Common myeloid progenitor, CD34-positive (primary cell): ENCODE measurements around the gene IGF1R.

Source experiments
- CTCF ChIA-PET: fragments of 350-600 bp; sonication (Branson Sonifier 250); formaldehyde crosslinking; loops from one replicate; lab custom pipeline; 2021; ENCODE audit warnings: antibody characterized with exemption; lab: Charles Lee
- POLR2A ChIA-PET: fragments of 350-600 bp; sonication (Branson Sonifier 250); formaldehyde crosslinking; loops from one replicate; lab custom pipeline; 2021; ENCODE audit warnings: antibody characterized with exemption; lab: Charles Lee
- DNase-seq, 3 donors: peaks; one replicate each; pipeline versions ENCODE4 v3.0.0 to v3.0.0-alpha.2; 2013
- H3K27ac ChIP-seq, 2 experiments: 1 replicate in 1 of 2; 2 replicates in 1 of 2; pipeline ENCODE4 v1.7.0; 2013; ENCODE audit warnings: inconsistent platforms in 2 of 2, low read length in 2 of 2, mild to moderate bottlenecking in 2 of 2, low read depth in 1 of 2, moderate library complexity in 1 of 2; ENCODE audit not compliant: severe bottlenecking in 2 of 2, insufficient read depth in 1 of 2, poor library complexity in 1 of 2
- H3K27me3 ChIP-seq, 5 experiments: replicated peaks in 2 of 5; 1 replicate in 3 of 5; 2 replicates in 2 of 5; pipeline versions ENCODE4 v1.6.1 to v1.7.0; 2013; ENCODE audit warnings: low read length in 4 of 5, mild to moderate bottlenecking in 2 of 5, moderate library complexity in 2 of 5, inconsistent platforms in 1 of 5; ENCODE audit not compliant: insufficient read depth in 5 of 5, control insufficient read depth in 4 of 5
- H3K36me3 ChIP-seq, 4 experiments: 1 replicate in 2 of 4; 2 replicates in 2 of 4; pipeline versions ENCODE4 v1.6.1 to v1.7.0; 2013; ENCODE audit warnings: low read length in 3 of 4, control low read depth in 1 of 4, mild to moderate bottlenecking in 1 of 4; ENCODE audit not compliant: control insufficient read depth in 4 of 4, insufficient read depth in 4 of 4
- H3K4me1 ChIP-seq, 4 experiments: 1 replicate in 3 of 4; 2 replicates in 1 of 4; pipeline versions ENCODE4 v1.6.1 to v1.7.1; 2013; ENCODE audit warnings: low read length in 3 of 4, mild to moderate bottlenecking in 3 of 4, control low read depth in 1 of 4, inconsistent platforms in 1 of 4, moderate library complexity in 1 of 4; ENCODE audit not compliant: control insufficient read depth in 4 of 4, insufficient read depth in 4 of 4; ENCODE audit errors: control extremely low read depth in 1 of 4
- H3K4me3 ChIP-seq, 7 experiments: 1 replicate in 4 of 7; 2 replicates in 3 of 7; pipeline versions ENCODE4 v1.5.1 to v1.7.0; 2013; ENCODE audit warnings: mild to moderate bottlenecking in 7 of 7, low read length in 6 of 7, moderate library complexity in 6 of 7, inconsistent platforms in 2 of 7, low read depth in 2 of 7, control low read depth in 1 of 7; ENCODE audit not compliant: insufficient read depth in 4 of 7, control insufficient read depth in 1 of 7; ENCODE audit errors: extremely low read depth in 1 of 7
- H3K9me3 ChIP-seq, 5 experiments: 1 replicate in 4 of 5; 2 replicates in 1 of 5; pipeline versions ENCODE4 v1.6.1 to v1.7.1; 2013; ENCODE audit warnings: low read length in 4 of 5, mild to moderate bottlenecking in 2 of 5, inconsistent platforms in 1 of 5, low read depth in 1 of 5, moderate library complexity in 1 of 5; ENCODE audit not compliant: control insufficient read depth in 4 of 5, insufficient read depth in 2 of 5; ENCODE audit errors: control extremely low read depth in 1 of 5
- WGBS: methylation state at CpG from one replicate; pipeline ENCODE4 v1.1.5; 2013; ENCODE audit not compliant: insufficient coverage; 5-methylcytosine and 5-hydroxymethylcytosine counted together

IGF1R gene

DNA sequence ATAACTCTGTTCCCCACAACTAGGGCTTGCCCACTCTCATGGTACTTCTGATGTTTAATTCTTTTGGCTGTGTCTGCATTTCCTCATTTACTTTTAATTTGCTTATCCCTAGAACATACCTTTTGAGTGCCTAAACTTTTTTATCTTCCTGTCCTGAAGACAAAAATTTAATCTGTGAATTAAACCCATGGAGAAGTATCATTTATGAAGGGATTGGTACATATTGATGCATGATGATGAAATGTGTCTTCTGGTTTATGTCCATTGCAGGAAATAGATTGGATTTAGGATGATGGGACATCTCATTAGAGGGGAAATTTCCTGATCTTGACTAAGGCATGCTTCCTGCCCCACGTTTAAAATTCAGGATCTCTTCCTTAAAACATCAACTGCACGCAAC, 249.8 kb downstream of the IGF1R start:
- no peak for DNase-seq
- Histone ChIP-seq H3K4me1 (peaks cover 0 to 6% (median 3%) of the 10 kb centered on the region in 4 experiments), H3K27me3 (no peaks in the 10 kb centered on the region), H3K27ac (no peak overlapping the region), H3K9me3 (peaks cover 0 to 4% (median 0%) of the 10 kb centered on the region in 5 experiments), H3K4me3 (no peak overlapping the region), H3K36me3 (peaks cover 11 to 36% (median 27%) of the 10 kb centered on the region in 4 experiments)
- no CpG with 5 or more reads among the region's 2 CpGs for WGBS
- POLR2A ChIA-PET, result no interaction called here
- CTCF ChIA-PET, result interaction anchor here (1.0 kb wide), 1 partner anchor 14 kb away, joined by 4 read pairs; no protein-coding TSS in a partner anchor

GRCh38 chr15:98899272-98900021, 251.1 kb downstream of the IGF1R start:
- peaks cover 11 to 31% (median 24%) of the 10 kb centered on the region in 4 experiments for H3K36me3 ChIP-seq
- H3K27me3 ChIP-seq, result no peaks in the 10 kb centered on the region
- POLR2A ChIA-PET, result no interaction called here
- 95% methylated on average over 20 of the region's 20 CpGs for WGBS
- H3K4me3 ChIP-seq, result no peak overlapping the region
- CTCF ChIA-PET, result interaction anchor here (1.2 kb wide), 1 partner anchor 380 kb away, joined by 3 read pairs; no protein-coding TSS in a partner anchor
- H3K27ac ChIP-seq, result no peak overlapping the region
- DNase-seq, result peak in 1 of 3 donors; percentile 10
- H3K4me1 ChIP-seq, result peaks cover 0 to 6% (median 3%) of the 10 kb centered on the region in 4 experiments
- H3K9me3 ChIP-seq, result peaks cover 0 to 4% (median 0%) of the 10 kb centered on the region in 5 experiments

DNA sequence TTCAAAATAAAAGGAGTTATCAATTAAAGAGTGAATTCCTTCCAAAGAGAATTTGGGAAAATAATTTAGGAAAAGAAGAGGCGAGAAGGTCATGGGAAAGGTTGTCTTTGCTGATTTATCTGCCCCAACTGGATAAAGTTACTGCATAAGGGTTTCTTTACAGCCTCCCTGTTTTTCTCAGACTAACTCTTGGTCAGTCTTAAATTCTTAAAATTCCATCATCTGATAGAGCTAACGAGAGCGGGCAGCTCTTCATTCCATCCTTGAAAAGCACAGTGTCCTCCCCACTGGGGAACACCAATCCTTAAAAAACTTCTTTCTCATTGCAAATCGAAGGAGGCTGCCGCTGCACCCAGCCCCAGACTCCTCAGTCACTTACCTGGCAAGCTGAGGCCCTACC, 252.0 kb downstream of the IGF1R start:
- H3K4me3 ChIP-seq, result peak overlapping the region in 1 of 7 experiments; percentile 25
- ChIA-PET CTCF (interaction anchor here (1.6 to 1.8 kb wide), 2 partner anchors 18 to 19 kb away, joined by 4 to 5 read pairs; no protein-coding TSS in a partner anchor), POLR2A (interaction anchor here (0.7 kb wide), 1 partner anchor 16 kb away, joined by 3 read pairs; no protein-coding TSS in a partner anchor)
- H3K4me1 ChIP-seq, result peaks cover 0 to 12% (median 5%) of the 10 kb centered on the region in 4 experiments
- no peak overlapping the region for H3K27ac ChIP-seq
- no peaks in the 10 kb centered on the region for H3K27me3 ChIP-seq
- WGBS, result 92% methylated on average over 2 of the region's 5 CpGs
- H3K9me3 ChIP-seq, result peaks cover 0 to 4% (median 0%) of the 10 kb centered on the region in 5 experiments
- H3K36me3 ChIP-seq, result peaks cover 11 to 31% (median 23%) of the 10 kb centered on the region in 4 experiments
- DNase-seq, result no peak

- Histone ChIP-seq H3K9me3 (no peaks in the 10 kb centered on the region), H3K27ac (no peak overlapping the region), H3K4me3 (no peak overlapping the region), H3K36me3 (peaks cover 7 to 27% (median 16%) of the 10 kb centered on the region in 4 experiments), H3K4me1 (peaks cover 0 to 12% (median 5%) of the 10 kb centered on the region in 4 experiments), H3K27me3 (no peaks in the 10 kb centered on the region)
- 70% methylated on average over 9 of the region's 10 CpGs for WGBS
- ChIA-PET CTCF (interaction anchor here (1.6 to 1.8 kb wide), 2 partner anchors 19 to 20 kb away, joined by 4 to 5 read pairs; no protein-coding TSS in a partner anchor), POLR2A (no interaction called here)
- peak in 1 of 3 donors; percentile 12 for DNase-seq
These were observed 253.2 kb downstream of the IGF1R start for GRCh38 chr15:98901434-98902072.

GRCh38 chr15:98902931-98903330, 254.6 kb downstream of the IGF1R start:
- Histone ChIP-seq H3K27me3 (no peaks in the 10 kb centered on the region), H3K4me3 (no peak overlapping the region), H3K27ac (no peak overlapping the region), H3K36me3 (peaks cover 3 to 23% (median 12%) of the 10 kb centered on the region in 4 experiments), H3K9me3 (no peaks in the 10 kb centered on the region), H3K4me1 (peaks cover 0 to 12% (median 5%) of the 10 kb centered on the region in 4 experiments)
- DNase-seq, result no peak
- CTCF ChIA-PET, result interaction anchor here (0.6 to 0.9 kb wide), 2 partner anchors 39 to 301 kb away, joined by 3 read pairs; no protein-coding TSS in a partner anchor
- 95% methylated on average over 3 of the region's 4 CpGs for WGBS
- POLR2A ChIA-PET, result no interaction called here

DNA sequence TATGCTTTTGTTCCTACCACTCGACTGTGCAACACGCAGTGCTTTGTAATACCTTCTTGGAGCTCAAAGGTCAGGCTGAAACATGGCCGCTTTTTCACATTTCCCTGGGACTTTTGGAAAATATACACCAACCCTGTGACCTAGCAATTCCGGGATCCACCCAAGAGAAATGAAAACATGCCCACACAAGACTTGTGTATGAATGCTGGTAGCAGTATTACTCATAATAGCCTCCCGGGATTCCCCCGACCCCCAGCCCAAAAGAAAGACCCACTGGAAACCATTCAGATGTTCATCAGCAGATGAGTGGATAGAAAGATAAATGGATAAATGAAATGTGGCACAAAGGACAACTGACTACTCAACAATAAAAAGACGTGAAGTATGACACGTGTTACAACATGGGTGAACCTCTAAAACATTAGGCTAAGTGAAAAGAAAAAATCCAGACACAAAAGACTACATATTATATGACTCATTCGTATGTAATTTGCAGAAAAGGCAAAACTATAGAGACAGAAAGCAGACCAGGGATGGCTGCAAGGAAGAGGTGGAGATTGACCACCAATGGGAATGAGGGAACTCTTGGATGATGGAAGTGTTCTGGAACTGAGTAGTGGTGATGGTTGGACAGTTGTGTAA, 255.2 kb downstream of the IGF1R start:
- Histone ChIP-seq H3K4me3 (no peak overlapping the region), H3K36me3 (peaks cover 5 to 24% (median 15%) of the 10 kb centered on the region in 4 experiments), H3K27me3 (no peaks in the 10 kb centered on the region), H3K9me3 (no peaks in the 10 kb centered on the region), H3K27ac (no peak overlapping the region), H3K4me1 (peaks cover 0 to 12% (median 5%) of the 10 kb centered on the region in 4 experiments)
- WGBS, result 100% methylated on average over 6 of the region's 9 CpGs
- no peak for DNase-seq
- CTCF ChIA-PET, result interaction anchor here (0.6 to 3.0 kb wide), 9 partner anchors 8 to 460 kb away, joined by 3 to 13 read pairs (median 3); no protein-coding TSS in a partner anchor
- POLR2A ChIA-PET, result interaction anchor here (0.6 kb wide), 1 partner anchor 19 kb away, joined by 5 read pairs; no protein-coding TSS in a partner anchor
